Measurements from ENCODE around the gene ZNF264.

DNA sequence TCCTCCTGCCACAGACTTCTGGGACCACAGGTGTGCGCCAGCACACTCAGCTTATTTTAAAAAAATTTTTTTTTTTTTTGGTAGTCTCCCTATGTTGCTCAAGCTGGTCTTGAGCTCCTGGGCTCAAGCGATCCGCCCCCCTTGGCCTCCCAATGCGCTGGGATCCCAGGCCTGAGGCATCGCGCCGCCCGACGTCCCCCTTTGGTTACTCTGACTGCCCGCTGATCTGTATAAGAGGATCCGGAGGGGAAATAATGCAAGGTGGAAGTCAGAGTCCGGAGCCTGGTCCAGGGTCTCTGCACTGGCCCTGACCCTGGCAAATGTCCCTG lies 48.6 kb downstream of the ZNF264 start:
- TF ChIP-seq ZNF335 (tag by site-specific recombination; conservative IDR thresholded peaks at IDR 0.05) (no peak), ZNF544 (tag by site-specific recombination; IDR thresholded peaks at IDR 0.05) (no peak), MYNN (tag by site-specific recombination; IDR thresholded peaks at IDR 0.05; ENCODE audit: borderline replicate concordance) (no peak), ZNF138 (tag by site-specific recombination; IDR thresholded peaks at IDR 0.05; ENCODE audit: borderline replicate concordance) (no peak), ZNF24 (tag by site-specific recombination; IDR thresholded peaks at IDR 0.05) (no peak)
- TF ChIP-seq, protein P1, sequence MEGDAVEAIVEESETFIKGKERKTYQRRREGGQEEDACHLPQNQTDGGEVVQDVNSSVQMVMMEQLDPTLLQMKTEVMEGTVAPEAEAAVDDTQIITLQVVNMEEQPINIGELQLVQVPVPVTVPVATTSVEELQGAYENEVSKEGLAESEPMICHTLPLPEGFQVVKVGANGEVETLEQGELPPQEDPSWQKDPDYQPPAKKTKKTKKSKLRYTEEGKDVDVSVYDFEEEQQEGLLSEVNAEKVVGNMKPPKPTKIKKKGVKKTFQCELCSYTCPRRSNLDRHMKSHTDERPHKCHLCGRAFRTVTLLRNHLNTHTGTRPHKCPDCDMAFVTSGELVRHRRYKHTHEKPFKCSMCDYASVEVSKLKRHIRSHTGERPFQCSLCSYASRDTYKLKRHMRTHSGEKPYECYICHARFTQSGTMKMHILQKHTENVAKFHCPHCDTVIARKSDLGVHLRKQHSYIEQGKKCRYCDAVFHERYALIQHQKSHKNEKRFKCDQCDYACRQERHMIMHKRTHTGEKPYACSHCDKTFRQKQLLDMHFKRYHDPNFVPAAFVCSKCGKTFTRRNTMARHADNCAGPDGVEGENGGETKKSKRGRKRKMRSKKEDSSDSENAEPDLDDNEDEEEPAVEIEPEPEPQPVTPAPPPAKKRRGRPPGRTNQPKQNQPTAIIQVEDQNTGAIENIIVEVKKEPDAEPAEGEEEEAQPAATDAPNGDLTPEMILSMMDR (tag by site-specific recombination; IDR thresholded peaks at IDR 0.05) = no peak
- TF ChIP-seq, protein P2, sequence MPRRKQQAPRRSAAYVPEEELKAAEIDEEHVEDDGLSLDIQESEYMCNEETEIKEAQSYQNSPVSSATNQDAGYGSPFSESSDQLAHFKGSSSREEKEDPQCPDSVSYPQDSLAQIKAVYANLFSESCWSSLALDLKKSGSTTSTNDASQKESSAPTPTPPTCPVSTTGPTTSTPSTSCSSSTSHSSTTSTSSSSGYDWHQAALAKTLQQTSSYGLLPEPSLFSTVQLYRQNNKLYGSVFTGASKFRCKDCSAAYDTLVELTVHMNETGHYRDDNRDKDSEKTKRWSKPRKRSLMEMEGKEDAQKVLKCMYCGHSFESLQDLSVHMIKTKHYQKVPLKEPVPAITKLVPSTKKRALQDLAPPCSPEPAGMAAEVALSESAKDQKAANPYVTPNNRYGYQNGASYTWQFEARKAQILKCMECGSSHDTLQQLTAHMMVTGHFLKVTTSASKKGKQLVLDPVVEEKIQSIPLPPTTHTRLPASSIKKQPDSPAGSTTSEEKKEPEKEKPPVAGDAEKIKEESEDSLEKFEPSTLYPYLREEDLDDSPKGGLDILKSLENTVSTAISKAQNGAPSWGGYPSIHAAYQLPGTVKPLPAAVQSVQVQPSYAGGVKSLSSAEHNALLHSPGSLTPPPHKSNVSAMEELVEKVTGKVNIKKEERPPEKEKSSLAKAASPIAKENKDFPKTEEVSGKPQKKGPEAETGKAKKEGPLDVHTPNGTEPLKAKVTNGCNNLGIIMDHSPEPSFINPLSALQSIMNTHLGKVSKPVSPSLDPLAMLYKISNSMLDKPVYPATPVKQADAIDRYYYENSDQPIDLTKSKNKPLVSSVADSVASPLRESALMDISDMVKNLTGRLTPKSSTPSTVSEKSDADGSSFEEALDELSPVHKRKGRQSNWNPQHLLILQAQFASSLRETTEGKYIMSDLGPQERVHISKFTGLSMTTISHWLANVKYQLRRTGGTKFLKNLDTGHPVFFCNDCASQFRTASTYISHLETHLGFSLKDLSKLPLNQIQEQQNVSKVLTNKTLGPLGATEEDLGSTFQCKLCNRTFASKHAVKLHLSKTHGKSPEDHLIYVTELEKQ (tag by site-specific recombination; IDR thresholded peaks at IDR 0.05; ENCODE audit: borderline replicate concordance) = no peak
- TF ChIP-seq, protein P3, sequence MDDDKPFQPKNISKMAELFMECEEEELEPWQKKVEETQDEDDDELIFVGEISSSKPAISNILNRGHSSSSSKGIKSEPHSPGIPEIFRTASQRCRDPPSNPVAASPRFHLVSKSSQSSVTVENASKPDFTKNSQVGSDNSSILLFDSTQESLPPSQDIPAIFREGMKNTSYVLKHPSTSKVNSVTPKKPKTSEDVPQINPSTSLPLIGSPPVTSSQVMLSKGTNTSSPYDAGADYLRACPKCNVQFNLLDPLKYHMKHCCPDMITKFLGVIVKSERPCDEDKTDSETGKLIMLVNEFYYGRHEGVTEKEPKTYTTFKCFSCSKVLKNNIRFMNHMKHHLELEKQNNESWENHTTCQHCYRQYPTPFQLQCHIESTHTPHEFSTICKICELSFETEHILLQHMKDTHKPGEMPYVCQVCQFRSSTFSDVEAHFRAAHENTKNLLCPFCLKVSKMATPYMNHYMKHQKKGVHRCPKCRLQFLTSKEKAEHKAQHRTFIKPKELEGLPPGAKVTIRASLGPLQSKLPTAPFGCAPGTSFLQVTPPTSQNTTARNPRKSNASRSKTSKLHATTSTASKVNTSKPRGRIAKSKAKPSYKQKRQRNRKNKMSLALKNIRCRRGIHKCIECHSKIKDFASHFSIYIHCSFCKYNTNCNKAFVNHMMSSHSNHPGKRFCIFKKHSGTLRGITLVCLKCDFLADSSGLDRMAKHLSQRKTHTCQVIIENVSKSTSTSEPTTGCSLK (tag by site-specific recombination; IDR thresholded peaks at IDR 0.05) = no peak
- TF ChIP-seq, protein P4, sequence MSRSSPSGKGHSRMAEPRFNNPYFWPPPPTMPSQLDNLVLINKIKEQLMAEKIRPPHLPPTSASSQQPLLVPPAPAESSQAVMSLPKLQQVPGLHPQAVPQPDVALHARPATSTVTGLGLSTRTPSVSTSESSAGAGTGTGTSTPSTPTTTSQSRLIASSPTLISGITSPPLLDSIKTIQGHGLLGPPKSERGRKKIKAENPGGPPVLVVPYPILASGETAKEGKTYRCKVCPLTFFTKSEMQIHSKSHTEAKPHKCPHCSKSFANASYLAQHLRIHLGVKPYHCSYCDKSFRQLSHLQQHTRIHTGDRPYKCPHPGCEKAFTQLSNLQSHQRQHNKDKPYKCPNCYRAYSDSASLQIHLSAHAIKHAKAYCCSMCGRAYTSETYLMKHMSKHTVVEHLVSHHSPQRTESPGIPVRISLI (tag by site-specific recombination; IDR thresholded peaks at IDR 0.05) = no peak
- TF ChIP-seq, protein P5, sequence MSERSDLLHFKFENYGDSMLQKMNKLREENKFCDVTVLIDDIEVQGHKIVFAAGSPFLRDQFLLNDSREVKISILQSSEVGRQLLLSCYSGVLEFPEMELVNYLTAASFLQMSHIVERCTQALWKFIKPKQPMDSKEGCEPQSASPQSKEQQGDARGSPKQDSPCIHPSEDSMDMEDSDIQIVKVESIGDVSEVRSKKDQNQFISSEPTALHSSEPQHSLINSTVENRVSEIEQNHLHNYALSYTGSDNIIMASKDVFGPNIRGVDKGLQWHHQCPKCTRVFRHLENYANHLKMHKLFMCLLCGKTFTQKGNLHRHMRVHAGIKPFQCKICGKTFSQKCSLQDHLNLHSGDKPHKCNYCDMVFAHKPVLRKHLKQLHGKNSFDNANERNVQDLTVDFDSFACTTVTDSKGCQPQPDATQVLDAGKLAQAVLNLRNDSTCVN (tag by site-specific recombination; optimal IDR thresholded peaks at IDR 0.05) = no peak
